ENCODE measurements around the gene RNF115. TPM values are rescaled to one million over a fixed set of nuclear protein-coding genes. Genes with fewer than 3 reads are reported as not detected.
A peak's percentile ranks its signal among the peaks of the same experiment; 100 is the strongest.

Gene RNF115
- total and polyA plus RNA-seq, 2 of the 13 experiments (the other 11 are each of a cell fraction or from before 2014, with no cell fraction given) = 6.0 to 10.1 TPM

DNA sequence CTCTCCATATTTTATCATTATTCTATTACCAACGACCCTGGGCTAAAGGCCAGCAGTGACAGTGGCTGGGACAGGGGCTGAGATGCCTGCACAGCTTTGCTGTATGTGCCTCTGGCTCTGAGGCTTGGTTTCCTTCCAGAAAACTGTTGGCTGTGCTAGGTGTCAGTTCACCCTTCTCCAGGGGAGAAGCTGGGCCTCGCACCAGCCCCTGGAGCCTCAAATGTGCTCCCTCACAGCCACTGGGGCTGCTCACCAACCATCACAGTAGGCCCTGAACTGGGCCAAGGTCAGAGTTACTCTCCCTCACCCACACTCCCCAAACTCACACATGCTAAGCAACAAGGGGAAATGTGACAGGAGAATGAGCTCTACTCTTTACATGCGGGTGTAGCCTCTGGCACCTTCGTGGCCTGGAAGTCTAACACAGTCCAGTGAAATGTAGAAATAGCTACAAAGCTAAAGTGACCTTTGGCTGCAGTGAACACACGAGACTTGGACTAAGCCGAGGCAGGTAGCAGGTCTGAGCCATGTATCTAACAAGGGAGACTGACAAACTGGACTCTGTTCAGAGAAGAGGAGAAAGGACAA lies 109.3 kb downstream of the RNF115 start (continued):
- TF ChIP-seq, protein P1, sequence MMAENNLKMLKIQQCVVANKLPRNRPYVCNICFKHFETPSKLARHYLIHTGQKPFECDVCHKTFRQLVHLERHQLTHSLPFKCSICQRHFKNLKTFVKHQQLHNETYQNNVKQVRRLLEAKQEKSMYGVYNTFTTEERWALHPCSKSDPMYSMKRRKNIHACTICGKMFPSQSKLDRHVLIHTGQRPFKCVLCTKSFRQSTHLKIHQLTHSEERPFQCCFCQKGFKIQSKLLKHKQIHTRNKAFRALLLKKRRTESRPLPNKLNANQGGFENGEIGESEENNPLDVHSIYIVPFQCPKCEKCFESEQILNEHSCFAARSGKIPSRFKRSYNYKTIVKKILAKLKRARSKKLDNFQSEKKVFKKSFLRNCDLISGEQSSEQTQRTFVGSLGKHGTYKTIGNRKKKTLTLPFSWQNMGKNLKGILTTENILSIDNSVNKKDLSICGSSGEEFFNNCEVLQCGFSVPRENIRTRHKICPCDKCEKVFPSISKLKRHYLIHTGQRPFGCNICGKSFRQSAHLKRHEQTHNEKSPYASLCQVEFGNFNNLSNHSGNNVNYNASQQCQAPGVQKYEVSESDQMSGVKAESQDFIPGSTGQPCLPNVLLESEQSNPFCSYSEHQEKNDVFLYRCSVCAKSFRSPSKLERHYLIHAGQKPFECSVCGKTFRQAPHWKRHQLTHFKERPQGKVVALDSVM (CRISPR knock-in tag; IDR thresholded peaks at IDR 0.05) = 0 out of 2 replicates have a peak, but pooled peaks have one; percentile 30
- TF ChIP-seq ZNF557 (CRISPR knock-in tag; IDR thresholded peaks at IDR 0.05) (peak; percentile 87; the same call in 1 of the 2 replicates), ZNF354B (CRISPR knock-in tag; IDR thresholded peaks at IDR 0.05) (no peak), MED1 (CRISPR knock-in tag; IDR thresholded peaks at IDR 0.05) (peak; percentile 84), REPIN1 (CRISPR knock-in tag; IDR thresholded peaks at IDR 0.05; ENCODE audit: borderline replicate concordance, low read depth) (0 out of 2 replicates have a peak, but pooled peaks have one; percentile 48), ZFP41 (CRISPR knock-in tag; IDR thresholded peaks at IDR 0.05; ENCODE audit: borderline replicate concordance) (no peak), ZNF772 (CRISPR knock-in tag; IDR thresholded peaks at IDR 0.05) (0 out of 2 replicates have a peak, but pooled peaks have one; percentile 50), POLR2G (IDR thresholded peaks at IDR 0.05; ENCODE audit: low read depth, low read length) (0 out of 2 replicates have a peak, but pooled peaks have one; percentile 47), BRD4 (CRISPR knock-in tag; IDR thresholded peaks at IDR 0.05) (0 out of 2 replicates have a peak, but pooled peaks have one; percentile 34), ZFY (CRISPR knock-in tag; IDR thresholded peaks at IDR 0.05) (peak; percentile 92), POGK (CRISPR knock-in tag; conservative IDR thresholded peaks at IDR 0.05) (no peak), AKNA (CRISPR knock-in tag; IDR thresholded peaks at IDR 0.05; ENCODE audit: borderline replicate concordance) (no peak), ZBTB7B (CRISPR knock-in tag; IDR thresholded peaks at IDR 0.05) (peak; percentile 47; the same call in 1 of the 2 replicates), ZNF777 (CRISPR knock-in tag; IDR thresholded peaks at IDR 0.05) (no peak), NR2C2 (CRISPR knock-in tag; IDR thresholded peaks at IDR 0.05; ENCODE audit: borderline replicate concordance) (peak; percentile 64)
- TF ChIP-seq, protein P2, sequence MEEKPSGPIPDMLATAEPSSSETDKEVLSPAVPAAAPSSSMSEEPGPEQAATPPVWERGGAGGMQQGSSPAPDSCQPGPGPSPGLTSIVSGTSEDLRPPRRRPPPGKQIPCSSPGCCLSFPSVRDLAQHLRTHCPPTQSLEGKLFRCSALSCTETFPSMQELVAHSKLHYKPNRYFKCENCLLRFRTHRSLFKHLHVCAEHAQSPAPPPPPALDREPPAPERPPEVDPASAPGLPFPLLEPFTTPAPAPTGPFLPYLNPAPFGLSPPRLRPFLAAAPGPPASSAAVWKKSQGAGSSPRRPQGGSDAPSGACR (CRISPR knock-in tag; IDR thresholded peaks at IDR 0.05) = 0 out of 2 replicates have a peak, but pooled peaks have one; percentile 57
- TF ChIP-seq, protein P3, sequence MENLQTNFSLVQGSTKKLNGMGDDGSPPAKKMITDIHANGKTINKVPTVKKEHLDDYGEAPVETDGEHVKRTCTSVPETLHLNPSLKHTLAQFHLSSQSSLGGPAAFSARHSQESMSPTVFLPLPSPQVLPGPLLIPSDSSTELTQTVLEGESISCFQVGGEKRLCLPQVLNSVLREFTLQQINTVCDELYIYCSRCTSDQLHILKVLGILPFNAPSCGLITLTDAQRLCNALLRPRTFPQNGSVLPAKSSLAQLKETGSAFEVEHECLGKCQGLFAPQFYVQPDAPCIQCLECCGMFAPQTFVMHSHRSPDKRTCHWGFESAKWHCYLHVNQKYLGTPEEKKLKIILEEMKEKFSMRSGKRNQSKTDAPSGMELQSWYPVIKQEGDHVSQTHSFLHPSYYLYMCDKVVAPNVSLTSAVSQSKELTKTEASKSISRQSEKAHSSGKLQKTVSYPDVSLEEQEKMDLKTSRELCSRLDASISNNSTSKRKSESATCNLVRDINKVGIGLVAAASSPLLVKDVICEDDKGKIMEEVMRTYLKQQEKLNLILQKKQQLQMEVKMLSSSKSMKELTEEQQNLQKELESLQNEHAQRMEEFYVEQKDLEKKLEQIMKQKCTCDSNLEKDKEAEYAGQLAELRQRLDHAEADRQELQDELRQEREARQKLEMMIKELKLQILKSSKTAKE (CRISPR knock-in tag; IDR thresholded peaks at IDR 0.05; ENCODE audit: borderline replicate concordance) = 0 out of 2 replicates have a peak, but pooled peaks have one; percentile 16

Measured in HepG2 (cell line).